NCI-H748 (cell line): ENCODE measurements around the gene ZCCHC3.
A peak's percentile ranks its signal among the peaks of the same experiment; 100 is the strongest.
"Not testable (repeated sequence)": the region's sequence is repeated elsewhere in the genome, so short reads cannot be mapped to it uniquely, and the experiment has no call there.

Source experiments
- DNase-seq: peaks from one replicate; lab custom pipeline; 2025; ENCODE audit not compliant: unreplicated experiment; lab: John Stamatoyannopoulos, UW

The ZCCHC3 gene

GRCh38 chr20:336040-336439, 38.7 kb downstream of the ZCCHC3 start:
- not testable (repeated sequence) for DNase-seq

GRCh38 chr20:341682-342081, 44.3 kb downstream of the ZCCHC3 start:
- no peak for DNase-seq

GRCh38 chr20:343107-343506, 45.7 kb downstream of the ZCCHC3 start:
- DNase-seq: no peak

- no peak for DNase-seq
These were observed 48.8 kb downstream of the ZCCHC3 start for GRCh38 chr20:346033-346639.

GRCh38 chr20:346640-347316, 49.4 kb downstream of the ZCCHC3 start, which contains the start of gene NRSN2:
Gene NRSN2, plus strand, starts transcription at chr20:347111. Its CDS starts 2,533 bp downstream, at chr20:349644.
- peak; percentile 84 for DNase-seq

- DNase-seq: no peak
These were observed 49.9 kb downstream of the ZCCHC3 start for GRCh38 chr20:347317-347639.

GRCh38 chr20:347640-348484, 50.5 kb downstream of the ZCCHC3 start:
- peak; percentile 99 for DNase-seq

- no peak for DNase-seq
These were observed 51.8 kb downstream of the ZCCHC3 start for GRCh38 chr20:348972-349841.
